CD4-positive, alpha-beta T cell (primary cell): Measurements from ENCODE around the gene NR3C2. TPM values are rescaled to one million over a fixed set of nuclear protein-coding genes. Genes with fewer than 3 reads are reported as not detected.

Source experiments
- ATAC-seq: fragments of 200-7000 bp; cut with Tn5 transposase; one replicate; pipeline ENCODE4 v1.10.0; 2022; ENCODE audit warnings: mild to moderate bottlenecking; ENCODE audit not compliant: poor library complexity
- CTCF ChIA-PET: fragments of 350-600 bp; sonication (Branson Sonifier 250); formaldehyde crosslinking; loops from one replicate; lab custom pipeline; 2021; ENCODE audit warnings: antibody characterized with exemption, inconsistent platforms; lab: Charles Lee
- POLR2A ChIA-PET: fragments of 350-600 bp; sonication (Branson Sonifier 250); formaldehyde crosslinking; loops from one replicate; lab custom pipeline; 2021; ENCODE audit warnings: antibody characterized with exemption, inconsistent platforms; lab: Charles Lee
- DNase-seq, 14 experiments: peaks; one replicate each; pipeline ENCODE4 v3.0.0-alpha.2; 2013 to 2020; ENCODE audit warnings: mixed read lengths in 2 of 14
- H3K27ac ChIP-seq, 2 donors: one replicate each; pipeline versions ENCODE4 v1.5.1 to v1.7.0; 2013; ENCODE audit warnings: low read length in 2 of 2, low read depth in 1 of 2, mild to moderate bottlenecking in 1 of 2
- H3K27me3 ChIP-seq, 2 experiments: 1 replicate in 1 of 2; 2 replicates in 1 of 2; pipeline versions ENCODE4 v1.6.1 to v1.7.0; 2013; ENCODE audit warnings: low read length in 2 of 2, control low read depth in 1 of 2, mild to moderate bottlenecking in 1 of 2, moderate library complexity in 1 of 2; ENCODE audit not compliant: insufficient read depth in 2 of 2, control insufficient read depth in 1 of 2
- H3K36me3 ChIP-seq: one replicate; pipeline ENCODE4 v1.6.1; 2013; ENCODE audit warnings: low read length, control low read depth; ENCODE audit not compliant: insufficient read depth
- H3K4me1 ChIP-seq: one replicate; pipeline ENCODE4 v1.6.1; 2013; ENCODE audit warnings: low read length, control low read depth; ENCODE audit not compliant: insufficient read depth
- H3K4me3 ChIP-seq: one replicate; pipeline ENCODE4 v1.5.1; 2013; ENCODE audit warnings: mild to moderate bottlenecking, low read length, moderate library complexity
- H3K9me3 ChIP-seq, 2 experiments: 1 replicate in 1 of 2; 2 replicates in 1 of 2; pipeline versions ENCODE4 v1.6.1 to v1.7.0; 2013; ENCODE audit warnings: low read length in 2 of 2, mild to moderate bottlenecking in 2 of 2, control low read depth in 1 of 2, moderate library complexity in 1 of 2; ENCODE audit not compliant: control insufficient read depth in 1 of 2, insufficient read depth in 1 of 2
- H3K27ac Mint-ChIP-seq: one replicate; pipeline ENCODE4 v1.8.0; 2020; ENCODE audit warnings: mixed read lengths
- H3K27me3 Mint-ChIP-seq: one replicate; pipeline ENCODE4 v1.8.0; 2021; ENCODE audit warnings: mixed read lengths
- H3K36me3 Mint-ChIP-seq: one replicate; pipeline ENCODE4 v1.8.0; 2021; ENCODE audit warnings: low read depth, mixed read lengths
- H3K4me1 Mint-ChIP-seq: one replicate; pipeline ENCODE4 v1.8.0; 2021; ENCODE audit warnings: low read depth, mixed read lengths
- H3K4me3 Mint-ChIP-seq: one replicate; pipeline ENCODE4 v1.8.0; 2020; ENCODE audit warnings: mild to moderate bottlenecking, mixed read lengths
- H3K9me3 Mint-ChIP-seq: one replicate; pipeline ENCODE4 v1.8.0; 2020; ENCODE audit warnings: mixed read lengths
- intact Hi-C, 2 experiments: fragments of 100-400 bp; cut with DNase I in 1 of 2; cut with micrococcal nuclease in 1 of 2; formaldehyde crosslinking; loops; one replicate each; pipeline versions ENCODE4 v1.15.1 to v1.9.0; 2023 to 2025; cut with DNase I, micrococcal nuclease
- total RNA-seq, 174 experiments: library from RNA in 2 of 174; stranded (reverse) in 2 of 174; gene quantifications; one replicate each; pipeline ENCODE4 v1.2.3 and lab custom pipeline; 2021 to 2026
- TF ChIP-seq, protein P1 (sequence below): fragments of 200-600 bp; IDR thresholded peaks from one replicate; pipeline ENCODE4 v1.8.0; 2022; ENCODE audit warnings: antibody characterized with exemption, mild to moderate bottlenecking

Gene NR3C2
- total RNA-seq, 2 experiments from 2014 or later: 31.6 to 35.0 TPM

DNA sequence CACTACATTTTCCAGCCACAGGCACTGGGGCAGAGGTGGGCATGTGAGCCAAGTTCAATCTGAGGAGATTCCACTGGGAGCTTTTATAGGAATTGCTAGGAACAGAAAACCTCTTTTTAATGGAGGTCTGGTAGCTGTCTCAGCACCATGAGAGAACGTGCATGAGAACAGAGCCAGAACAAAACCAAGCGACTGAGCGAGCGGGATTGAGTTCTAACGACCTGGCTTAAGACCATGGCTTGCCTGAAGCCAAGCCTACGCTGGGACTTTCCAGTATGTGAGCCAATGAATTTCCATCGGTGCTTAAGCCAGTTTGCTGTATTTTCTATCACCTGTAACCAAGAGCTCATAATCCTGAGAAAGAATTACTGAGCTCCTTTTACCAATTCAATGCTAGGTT lies 183.7 kb downstream of the NR3C2 start:
- Mint-ChIP-seq H3K27me3 (no peaks in the 10 kb centered on the region), H3K36me3 (peaks cover 25% of the 10 kb centered on the region), H3K4me1 (peaks cover 37% of the 10 kb centered on the region), H3K27ac (no peak overlapping the region), H3K4me3 (no peak overlapping the region), H3K9me3 (peaks cover 2% of the 10 kb centered on the region)
- H3K9me3 ChIP-seq: no peaks in the 10 kb centered on the region
- no peaks in the 10 kb centered on the region for H3K27me3 ChIP-seq
- TF ChIP-seq, protein P1, sequence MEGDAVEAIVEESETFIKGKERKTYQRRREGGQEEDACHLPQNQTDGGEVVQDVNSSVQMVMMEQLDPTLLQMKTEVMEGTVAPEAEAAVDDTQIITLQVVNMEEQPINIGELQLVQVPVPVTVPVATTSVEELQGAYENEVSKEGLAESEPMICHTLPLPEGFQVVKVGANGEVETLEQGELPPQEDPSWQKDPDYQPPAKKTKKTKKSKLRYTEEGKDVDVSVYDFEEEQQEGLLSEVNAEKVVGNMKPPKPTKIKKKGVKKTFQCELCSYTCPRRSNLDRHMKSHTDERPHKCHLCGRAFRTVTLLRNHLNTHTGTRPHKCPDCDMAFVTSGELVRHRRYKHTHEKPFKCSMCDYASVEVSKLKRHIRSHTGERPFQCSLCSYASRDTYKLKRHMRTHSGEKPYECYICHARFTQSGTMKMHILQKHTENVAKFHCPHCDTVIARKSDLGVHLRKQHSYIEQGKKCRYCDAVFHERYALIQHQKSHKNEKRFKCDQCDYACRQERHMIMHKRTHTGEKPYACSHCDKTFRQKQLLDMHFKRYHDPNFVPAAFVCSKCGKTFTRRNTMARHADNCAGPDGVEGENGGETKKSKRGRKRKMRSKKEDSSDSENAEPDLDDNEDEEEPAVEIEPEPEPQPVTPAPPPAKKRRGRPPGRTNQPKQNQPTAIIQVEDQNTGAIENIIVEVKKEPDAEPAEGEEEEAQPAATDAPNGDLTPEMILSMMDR: no peak
- ATAC-seq: no peak
- no peaks in the 10 kb centered on the region for H3K4me1 ChIP-seq
- ChIA-PET CTCF (interaction anchor here (1.3 kb wide), 1 partner anchor 10 kb away, joined by 3 read pairs; no protein-coding TSS in a partner anchor), POLR2A (no interaction called here)
- no peak overlapping the region for H3K27ac ChIP-seq
- H3K36me3 ChIP-seq: peaks cover 5% of the 10 kb centered on the region
- DNase-seq: no peak
- intact Hi-C loops: no loop called here
- H3K4me3 ChIP-seq: no peak overlapping the region

DNA sequence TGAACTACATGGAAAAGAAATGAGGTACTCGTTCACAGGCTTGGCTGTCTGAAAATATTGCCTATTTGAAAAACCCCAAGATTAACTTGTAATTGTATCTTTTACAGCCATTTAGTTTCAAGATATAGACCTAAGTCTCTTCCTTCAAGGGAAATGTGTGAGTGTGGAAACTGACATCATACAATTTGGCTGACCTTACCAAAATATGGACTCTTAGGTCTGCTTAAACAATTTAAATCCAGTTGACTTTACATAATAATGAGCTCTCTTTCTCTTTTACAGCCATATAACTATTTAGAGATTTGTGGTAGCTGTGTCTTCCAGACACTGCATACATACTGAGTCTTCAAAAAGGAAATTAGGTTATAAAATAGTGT lies 186.9 kb downstream of the NR3C2 start:
- Histone ChIP-seq H3K4me1 (no peaks in the 10 kb centered on the region), H3K27me3 (no peaks in the 10 kb centered on the region), H3K4me3 (no peak overlapping the region), H3K27ac (no peak overlapping the region), H3K36me3 (peaks cover 5% of the 10 kb centered on the region), H3K9me3 (no peaks in the 10 kb centered on the region)
- POLR2A ChIA-PET: no interaction called here
- Mint-ChIP-seq H3K27me3 (no peaks in the 10 kb centered on the region), H3K4me3 (no peak overlapping the region), H3K27ac (no peak overlapping the region), H3K9me3 (no peaks in the 10 kb centered on the region), H3K4me1 (peaks cover 52% of the 10 kb centered on the region), H3K36me3 (peaks cover 25% of the 10 kb centered on the region)
- intact Hi-C loops: no loop called here
- CTCF ChIA-PET: interaction anchor here (1.5 kb wide), 1 partner anchor 26 kb away, joined by 3 read pairs; no protein-coding TSS in a partner anchor
- DNase-seq: no peak
- TF ChIP-seq, protein P1: no peak
- no peak for ATAC-seq

DNA sequence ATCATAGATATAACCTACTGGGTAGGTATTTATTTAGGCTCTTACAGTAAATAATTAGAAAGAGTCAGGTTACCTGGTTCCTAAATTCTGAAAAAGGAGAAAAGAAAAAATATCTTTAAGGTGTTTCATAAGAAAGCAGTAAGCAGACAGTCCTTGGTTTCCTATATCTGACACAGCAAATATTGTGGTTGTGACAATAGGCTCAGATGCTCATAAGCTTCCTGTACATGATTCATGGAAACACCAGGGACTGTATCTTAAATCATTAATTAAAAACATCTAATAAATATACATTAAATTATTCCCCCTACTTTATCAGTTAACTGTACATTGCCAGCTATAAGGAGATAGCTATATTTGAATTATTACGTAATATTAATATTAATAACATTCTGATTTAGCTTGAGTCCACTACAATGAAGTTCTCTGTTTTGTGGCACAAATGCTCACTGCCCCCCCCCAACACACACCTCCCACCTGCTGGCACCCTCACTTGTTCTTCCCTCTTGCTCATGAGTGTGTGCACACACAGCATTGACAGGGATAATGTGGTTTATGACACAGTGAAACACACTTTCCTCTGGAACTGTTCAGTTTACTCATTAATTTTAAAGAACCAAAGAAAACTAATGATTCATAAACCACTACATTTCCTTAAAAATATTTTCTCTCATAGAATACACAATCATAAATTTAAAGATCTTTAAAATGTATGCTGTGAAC lies 187.4 kb downstream of the NR3C2 start:
- ChIA-PET POLR2A (no interaction called here), CTCF (interaction anchor here (1.5 kb wide), 1 partner anchor 26 kb away, joined by 3 read pairs; no protein-coding TSS in a partner anchor)
- Histone ChIP-seq H3K9me3 (no peaks in the 10 kb centered on the region), H3K36me3 (peaks cover 5% of the 10 kb centered on the region), H3K27me3 (no peaks in the 10 kb centered on the region), H3K27ac (no peak overlapping the region), H3K4me1 (no peaks in the 10 kb centered on the region), H3K4me3 (no peak overlapping the region)
- TF ChIP-seq, protein P1: no peak
- Mint-ChIP-seq H3K4me3 (no peak overlapping the region), H3K4me1 (peaks cover 58% of the 10 kb centered on the region), H3K27ac (no peak overlapping the region), H3K9me3 (no peaks in the 10 kb centered on the region), H3K27me3 (no peaks in the 10 kb centered on the region), H3K36me3 (peaks cover 25% of the 10 kb centered on the region)
- ATAC-seq: no peak
- intact Hi-C loops: no loop called here
- no peak for DNase-seq
